GM12801 (cell line): ENCODE measurements around the gene DAPK1.

Source experiments
- TF ChIP-seq, protein P1 (sequence below): IDR thresholded peaks from one replicate; pipeline ENCODE4 v1.5.1; 2011; ENCODE audit warnings: control low read depth; ENCODE audit not compliant: insufficient read length; ENCODE audit errors: extremely low read depth

Gene DAPK1

DNA sequence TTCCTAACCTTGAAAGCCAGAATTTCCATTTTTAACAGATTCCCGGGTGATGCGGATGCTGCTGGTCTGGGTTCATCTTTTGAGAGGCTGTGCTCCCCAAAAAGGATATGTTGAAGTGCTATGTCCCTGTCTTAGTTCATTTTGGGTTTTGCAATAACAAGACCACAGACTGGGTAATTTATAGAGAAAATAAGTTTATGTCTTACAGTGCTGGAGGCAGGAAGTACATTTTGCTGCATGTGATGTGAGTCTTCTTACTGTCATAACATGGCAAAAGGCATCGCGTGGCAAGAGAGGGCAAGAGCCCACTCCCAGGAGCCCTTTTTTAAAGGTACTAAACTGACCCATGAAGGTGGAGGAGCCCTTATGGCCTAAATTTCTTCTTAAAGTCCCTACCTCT lies 114.1 kb downstream of the DAPK1 start:
- TF ChIP-seq, protein P1, sequence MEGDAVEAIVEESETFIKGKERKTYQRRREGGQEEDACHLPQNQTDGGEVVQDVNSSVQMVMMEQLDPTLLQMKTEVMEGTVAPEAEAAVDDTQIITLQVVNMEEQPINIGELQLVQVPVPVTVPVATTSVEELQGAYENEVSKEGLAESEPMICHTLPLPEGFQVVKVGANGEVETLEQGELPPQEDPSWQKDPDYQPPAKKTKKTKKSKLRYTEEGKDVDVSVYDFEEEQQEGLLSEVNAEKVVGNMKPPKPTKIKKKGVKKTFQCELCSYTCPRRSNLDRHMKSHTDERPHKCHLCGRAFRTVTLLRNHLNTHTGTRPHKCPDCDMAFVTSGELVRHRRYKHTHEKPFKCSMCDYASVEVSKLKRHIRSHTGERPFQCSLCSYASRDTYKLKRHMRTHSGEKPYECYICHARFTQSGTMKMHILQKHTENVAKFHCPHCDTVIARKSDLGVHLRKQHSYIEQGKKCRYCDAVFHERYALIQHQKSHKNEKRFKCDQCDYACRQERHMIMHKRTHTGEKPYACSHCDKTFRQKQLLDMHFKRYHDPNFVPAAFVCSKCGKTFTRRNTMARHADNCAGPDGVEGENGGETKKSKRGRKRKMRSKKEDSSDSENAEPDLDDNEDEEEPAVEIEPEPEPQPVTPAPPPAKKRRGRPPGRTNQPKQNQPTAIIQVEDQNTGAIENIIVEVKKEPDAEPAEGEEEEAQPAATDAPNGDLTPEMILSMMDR, result no peak

DNA sequence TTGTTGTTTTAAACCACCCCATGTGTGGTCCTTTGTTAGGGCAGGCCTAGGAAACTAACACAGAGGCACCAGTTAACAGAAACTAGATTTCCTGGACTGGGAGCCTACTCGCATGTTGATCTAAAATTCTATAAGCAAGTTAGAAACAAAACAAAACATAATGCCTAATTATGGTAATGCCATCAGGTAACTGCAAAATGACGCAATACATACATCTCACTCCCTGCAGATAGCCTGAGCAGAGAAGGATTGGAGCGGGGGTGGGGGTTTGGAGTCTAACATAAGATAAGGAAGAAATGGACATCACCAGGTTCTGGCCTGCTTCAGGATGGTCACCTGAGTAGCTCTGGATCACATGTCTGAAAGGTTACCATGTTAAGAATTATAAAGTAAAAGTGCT lies 114.9 kb downstream of the DAPK1 start:
- TF ChIP-seq, protein P1, result no peak

DNA sequence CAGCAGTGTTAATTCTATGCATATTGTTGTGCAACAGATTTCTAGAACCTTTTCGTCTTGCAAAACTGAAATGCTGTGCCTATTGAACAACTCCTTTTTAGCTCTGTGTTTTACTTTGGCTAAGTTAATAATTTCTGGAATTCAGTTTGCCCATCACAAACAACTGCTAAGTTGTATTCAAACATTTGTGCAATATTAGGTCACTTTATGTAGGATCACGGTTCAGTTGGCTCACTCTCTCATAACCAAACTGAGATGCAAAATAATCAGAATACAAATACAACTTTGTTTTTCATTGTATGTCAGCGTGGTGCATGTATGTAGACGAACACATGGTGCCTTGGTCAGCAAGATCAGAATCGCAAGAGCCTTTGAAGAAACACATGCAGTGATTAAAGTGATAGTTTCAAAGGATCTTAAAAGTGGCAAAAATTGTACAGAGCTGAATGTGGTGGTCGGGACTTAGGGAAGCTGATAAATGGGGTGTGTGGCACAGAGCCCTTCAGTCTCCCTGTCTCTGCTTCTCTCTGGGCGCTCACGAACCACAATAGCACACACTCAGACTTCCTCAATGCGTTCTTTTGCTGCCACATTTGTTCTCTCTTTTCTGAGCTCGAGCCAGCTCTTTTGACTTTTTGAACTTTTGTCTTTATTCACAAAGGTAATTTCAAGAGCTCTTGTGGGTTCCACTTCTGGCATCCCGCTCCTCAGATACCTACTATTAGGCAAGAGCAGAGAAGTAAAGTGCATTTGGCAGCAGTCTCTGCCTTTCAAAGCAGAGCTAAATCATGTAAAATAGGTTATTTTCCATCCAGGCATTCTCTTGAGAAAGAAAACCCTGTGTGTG lies 115.8 kb downstream of the DAPK1 start:
- TF ChIP-seq, protein P1, result no peak

DNA sequence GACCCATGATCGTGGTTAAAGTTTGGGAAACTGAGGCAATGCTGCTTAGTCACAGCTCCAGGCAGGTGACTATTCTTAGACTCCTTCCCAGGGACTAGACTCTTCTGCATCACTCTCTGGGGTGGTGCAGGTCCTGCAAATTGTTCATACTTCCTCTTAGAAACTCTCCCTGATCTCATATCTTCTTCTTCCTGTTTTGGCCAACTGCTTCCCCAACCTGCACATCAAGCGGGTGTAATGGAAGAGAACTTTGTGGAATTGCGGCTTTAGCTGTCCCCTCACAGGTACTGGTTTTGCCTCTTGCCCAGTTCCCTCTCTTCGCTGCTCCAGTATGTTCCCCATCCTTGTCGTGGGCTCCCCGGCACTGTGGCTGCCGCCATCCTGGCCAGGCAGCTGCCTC lies 116.7 kb downstream of the DAPK1 start:
- TF ChIP-seq, protein P1, result no peak

DNA sequence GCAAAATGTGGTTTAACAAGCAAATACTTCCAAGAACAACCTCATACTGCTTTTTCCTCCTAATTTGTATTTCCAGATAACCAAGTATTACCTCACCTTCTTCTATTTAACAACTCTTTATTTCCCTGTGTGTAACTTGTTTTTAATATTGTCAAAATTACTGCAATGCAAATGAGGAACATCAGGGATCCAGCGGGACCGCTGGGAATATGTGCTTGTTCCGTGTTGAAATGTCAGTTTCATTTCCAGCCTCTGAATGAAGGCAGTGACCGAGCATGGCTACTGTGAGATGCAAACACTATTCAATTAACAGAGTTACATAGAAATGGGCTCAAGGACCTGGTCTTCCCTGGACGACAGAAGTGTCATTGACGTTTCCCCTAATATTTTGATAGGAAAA lies 117.5 kb downstream of the DAPK1 start:
- TF ChIP-seq, protein P1, result no peak

DNA sequence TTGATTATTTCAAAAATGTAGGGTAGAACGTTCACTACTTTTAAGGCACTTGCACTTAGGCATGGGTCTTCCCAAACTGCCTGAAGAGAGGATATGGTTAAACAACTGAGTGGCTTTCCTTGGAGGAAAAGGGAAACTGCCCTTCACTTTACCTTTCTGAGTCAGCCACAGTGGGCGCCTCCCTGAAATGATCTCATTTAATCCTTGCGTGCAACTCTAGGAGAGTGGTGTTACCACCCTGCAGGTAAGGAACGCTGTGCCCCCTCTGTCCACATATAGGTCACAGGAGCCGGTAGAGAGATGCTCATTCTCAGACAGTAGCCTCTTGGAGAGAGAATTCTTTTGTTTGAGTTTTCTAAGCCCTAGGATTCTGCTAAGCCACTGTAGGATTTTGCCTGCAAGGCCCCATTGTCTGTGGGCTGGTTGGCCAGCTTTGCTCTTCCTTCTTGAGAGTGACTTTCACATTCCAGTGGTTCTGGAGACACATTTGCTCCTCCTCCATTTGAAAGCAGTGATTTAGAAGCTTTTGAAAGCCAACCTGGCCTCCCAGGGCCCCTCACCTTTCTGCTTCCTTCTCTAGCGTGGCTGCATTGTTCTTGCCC lies 118.0 kb downstream of the DAPK1 start:
- TF ChIP-seq, protein P1, result no peak

DNA sequence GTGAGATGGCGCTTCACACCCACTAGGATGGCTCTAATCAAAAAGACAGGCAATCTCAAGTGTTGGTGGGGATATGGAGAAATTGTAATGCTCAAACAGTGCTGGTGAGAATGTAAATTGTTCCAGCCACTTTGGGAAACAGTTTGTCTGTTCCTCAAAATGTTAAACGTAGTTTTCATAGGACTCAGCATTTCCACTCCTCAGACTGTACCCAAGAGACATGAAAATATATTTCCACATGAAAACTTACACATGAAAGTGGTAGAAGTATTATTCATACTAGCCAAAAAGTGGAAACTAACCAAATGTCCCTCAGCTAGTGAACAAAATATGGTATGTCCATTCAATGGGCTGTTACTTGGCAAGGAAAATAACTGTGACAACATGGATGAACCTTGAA lies 120.6 kb downstream of the DAPK1 start:
- TF ChIP-seq, protein P1, result no peak
